Midbrain (tissue), 1 donor: Measurements from ENCODE around the gene POLR3K.
"Not testable (repeated sequence)": the region's sequence is repeated elsewhere in the genome, so short reads cannot be mapped to it uniquely, and the experiment has no call there.

Experiments
- DNase-seq: peaks from one replicate; lab custom pipeline; 2025; lab: John Stamatoyannopoulos, UW

Gene POLR3K

DNA sequence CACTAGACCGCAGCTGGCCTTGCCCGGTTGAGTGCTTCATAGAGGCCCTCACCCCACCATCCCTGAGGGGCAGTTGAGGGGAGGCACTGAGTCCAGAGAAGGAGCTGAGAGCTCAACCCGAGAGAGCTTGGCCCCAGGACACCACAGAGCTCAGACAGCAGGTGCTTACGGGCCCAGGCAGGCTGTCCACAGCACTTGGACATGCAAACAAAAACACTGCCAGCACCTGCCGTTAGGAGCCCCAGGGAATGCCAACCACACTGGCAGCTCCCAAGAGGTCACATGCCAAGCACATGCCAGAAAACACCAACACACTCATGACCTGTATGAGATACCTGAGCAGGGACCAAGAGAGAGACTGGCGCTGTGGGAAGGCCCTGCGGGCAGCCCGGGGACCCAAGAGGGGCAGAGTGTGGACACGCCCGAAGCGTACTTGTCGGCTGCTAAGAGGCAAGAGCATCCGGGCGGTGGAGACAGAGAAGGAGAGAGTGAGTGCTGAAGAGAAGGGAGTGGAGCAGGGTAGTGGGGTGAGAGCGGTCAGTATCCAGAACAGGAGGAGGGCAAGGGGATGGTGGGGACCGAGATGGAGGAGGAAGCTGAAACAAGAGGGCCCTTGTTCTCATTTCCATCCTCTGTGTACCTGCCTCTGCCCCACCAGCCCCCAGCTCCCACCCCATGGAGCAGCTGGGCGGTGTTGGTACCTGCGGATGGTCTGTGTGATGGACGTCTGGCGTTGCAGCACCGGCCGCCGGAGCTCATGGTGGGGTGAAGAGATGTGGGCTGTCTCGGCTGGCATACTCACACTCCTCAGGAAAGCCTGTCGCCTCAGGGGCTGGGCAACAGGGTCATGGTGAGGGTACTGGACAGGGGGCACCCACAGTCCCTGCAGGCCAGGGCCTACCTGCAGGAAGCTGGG is 10.8 kb upstream of the POLR3K start:
- DNase-seq, result no peak

DNA sequence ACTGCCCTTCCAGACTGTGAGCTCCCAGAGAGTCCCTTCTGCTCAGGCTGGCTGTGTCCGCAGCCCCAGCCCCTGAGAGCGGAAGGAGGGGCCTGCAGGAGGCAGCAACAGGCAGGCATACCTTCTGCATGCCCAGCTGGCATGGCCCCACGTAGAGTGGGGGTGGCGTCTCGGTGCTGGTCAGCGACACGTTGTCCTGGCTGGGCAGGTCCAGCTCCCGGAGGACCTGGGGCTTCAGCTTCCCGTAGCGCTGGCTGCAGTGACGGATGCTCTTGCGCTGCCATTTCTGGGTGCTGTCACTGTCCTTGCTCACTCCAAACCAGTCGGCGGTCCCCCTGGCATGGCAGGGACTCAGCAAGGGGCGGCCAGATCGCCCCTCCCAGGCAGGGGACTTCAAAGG is 10.1 kb upstream of the POLR3K start:
- no peak for DNase-seq

DNA sequence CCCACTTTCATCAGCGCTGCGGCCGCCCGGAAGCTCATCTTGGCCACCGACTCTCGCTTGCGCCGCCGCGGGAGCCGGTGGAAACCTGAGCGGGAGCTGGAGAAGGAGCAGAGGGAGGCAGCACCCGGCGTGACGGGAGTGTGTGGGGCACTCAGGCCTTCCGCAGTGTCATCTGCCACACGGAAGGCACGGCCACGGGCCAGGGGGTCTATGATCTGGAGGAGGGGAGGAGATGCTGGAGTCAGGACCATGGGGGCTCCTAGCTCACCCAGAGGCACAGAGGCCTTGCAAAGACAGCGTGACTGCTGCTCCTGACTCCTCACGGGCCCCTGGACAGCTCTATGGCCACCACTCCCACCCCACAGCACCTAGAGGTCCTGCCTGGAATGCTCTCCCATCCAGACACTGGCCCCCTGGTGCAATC is 9.6 kb upstream of the POLR3K start:
- no peak for DNase-seq

DNA sequence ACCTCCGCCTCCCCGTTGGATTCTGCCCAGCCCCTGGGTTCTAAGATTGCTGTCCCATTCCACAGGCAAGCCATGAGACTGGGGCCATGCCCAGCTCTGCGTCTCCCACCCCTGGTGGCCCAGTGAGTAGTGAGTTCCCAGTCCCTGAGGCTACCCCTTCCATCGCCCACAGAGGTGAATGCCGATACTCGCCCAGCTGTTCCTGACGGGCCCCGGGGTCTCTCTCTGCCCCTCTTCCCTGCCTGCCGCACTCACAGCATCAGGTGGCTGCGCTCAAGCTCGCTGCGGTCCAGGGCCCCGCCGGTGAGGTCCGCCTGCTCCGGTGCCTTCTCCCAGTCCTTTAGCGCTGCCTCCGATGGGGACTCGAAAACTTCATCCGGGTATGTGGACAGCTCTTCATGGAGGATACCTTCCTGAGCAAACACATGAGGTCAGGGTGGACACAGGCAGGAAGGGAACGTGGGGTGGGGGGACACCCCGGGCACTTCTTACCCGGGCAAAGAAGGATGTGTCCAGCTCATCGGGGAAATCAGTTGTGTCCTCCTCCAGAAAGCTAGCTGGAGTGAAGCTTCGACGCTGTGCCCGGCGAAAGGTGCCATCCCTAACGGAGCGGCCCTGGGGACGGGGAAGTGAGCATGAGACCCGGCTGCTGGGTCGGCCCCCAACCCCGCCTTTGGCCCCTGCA is 9.0 kb upstream of the POLR3K start:
- no peak for DNase-seq

DNA sequence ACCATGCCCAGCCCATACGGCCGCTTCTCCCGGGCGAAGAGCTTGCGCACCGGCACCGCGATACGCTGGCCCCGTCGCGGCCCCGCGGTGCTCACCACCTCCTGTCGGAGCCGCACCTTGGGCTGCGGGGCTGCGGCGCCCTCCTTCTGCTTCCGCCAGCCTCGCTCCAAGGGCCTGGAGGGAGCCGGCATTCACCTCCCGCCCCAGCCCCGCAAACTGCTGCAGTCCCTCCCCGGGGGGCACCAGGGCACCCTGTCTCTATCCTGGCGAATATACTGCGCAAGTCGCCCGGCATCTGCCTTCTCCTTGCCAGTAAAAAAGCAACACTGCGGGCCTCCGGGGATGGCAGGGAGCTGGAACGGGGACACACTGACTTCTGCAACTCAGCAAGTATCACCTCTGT is 8.5 kb upstream of the POLR3K start:
- DNase-seq, result no peak

DNA sequence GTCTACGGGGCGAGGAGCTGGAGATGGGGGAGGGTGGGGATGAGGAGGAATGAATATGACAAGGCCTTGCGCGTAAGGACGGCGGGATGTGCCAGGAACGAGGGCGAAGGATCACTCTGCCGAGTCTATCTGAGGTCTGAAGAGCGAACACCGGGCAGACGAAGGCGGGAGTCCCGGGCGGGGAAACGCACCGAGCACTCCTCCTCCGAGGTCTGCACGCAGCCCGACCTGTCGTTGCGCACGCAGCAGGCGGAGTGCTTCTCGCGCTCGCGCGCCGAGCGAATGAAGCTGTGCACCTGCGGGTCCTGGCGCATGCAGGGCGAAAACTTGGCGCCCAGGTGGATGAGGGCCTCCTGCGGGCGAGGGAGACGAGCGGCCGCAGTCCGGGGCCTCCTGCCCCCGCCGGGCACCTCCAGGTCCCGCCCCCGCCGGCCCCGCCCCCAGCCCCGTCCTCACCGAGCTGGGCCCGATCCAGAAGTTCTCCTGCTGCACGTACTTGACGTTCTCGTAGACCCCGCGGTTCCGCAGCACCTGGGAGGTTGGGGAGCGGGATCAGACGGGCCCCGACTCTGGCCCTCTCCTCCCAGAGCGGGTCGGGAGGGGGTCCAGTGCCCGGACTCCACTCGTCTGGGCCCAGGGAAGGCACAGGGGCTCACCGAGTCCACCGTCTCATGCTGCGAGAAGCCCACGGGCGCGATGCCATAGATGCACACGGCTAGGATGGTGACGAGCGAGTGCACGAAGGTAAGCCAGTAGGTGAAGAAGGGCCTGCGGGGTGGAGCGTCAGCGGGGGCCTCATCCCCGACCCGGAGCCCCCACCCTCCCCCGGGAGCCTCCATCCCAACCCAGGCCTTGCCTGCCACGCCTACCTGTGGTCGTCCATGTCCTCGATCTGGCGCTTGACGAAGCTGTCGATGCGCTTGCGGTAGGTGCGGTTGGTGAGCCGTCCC is 7.8 kb upstream of the POLR3K start:
- DNase-seq, result no peak

DNA sequence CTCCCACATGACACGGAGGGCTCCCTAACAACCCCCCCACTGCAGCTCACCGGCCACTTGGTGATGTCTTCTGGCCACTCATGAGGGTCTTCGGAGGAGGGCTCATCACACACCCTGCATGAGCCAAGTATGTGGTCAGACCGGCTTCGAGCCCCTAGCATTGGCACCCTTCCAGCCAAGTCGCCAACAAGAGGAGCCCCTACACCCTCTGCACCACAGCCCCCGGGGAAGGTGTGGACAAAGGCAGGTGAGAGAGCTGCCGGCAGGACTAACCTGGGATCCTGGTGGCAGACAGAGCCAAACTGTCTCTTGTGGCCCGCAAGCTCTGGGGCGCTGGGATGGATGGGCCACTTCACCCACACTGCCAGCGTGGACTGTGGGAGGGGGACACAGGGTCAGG is 6.8 kb upstream of the POLR3K start:
- DNase-seq, result no peak

DNA sequence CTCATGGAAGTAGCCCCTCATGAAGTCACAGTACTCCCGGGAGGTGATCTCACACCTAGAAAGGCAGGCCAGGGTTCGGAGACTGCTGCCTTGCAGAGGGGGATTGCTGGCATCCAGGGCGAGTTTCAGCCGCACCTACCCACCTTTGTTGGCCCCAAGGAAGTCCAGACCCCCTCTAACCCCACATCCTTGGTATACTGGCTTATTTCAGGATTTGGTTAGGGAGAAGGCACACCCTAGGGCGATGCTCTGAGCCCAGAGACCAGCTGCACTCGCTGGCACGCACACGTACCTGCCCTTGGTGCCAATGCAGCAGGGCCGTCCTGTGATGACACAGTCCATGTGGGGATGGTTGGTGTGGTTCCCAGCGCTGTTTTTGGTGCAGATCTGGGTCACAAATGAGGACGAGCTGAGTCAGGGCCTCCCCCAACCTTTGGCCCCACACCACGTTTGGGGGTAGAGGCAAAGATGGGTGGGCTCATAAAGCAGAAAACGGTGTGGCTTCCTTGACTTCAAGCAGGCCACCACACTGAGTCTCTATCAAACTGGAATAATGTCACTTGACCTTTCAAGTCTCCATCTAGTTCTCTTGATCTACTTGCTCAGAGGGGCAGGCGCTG is 6.1 kb upstream of the POLR3K start:
- no peak for DNase-seq

DNA sequence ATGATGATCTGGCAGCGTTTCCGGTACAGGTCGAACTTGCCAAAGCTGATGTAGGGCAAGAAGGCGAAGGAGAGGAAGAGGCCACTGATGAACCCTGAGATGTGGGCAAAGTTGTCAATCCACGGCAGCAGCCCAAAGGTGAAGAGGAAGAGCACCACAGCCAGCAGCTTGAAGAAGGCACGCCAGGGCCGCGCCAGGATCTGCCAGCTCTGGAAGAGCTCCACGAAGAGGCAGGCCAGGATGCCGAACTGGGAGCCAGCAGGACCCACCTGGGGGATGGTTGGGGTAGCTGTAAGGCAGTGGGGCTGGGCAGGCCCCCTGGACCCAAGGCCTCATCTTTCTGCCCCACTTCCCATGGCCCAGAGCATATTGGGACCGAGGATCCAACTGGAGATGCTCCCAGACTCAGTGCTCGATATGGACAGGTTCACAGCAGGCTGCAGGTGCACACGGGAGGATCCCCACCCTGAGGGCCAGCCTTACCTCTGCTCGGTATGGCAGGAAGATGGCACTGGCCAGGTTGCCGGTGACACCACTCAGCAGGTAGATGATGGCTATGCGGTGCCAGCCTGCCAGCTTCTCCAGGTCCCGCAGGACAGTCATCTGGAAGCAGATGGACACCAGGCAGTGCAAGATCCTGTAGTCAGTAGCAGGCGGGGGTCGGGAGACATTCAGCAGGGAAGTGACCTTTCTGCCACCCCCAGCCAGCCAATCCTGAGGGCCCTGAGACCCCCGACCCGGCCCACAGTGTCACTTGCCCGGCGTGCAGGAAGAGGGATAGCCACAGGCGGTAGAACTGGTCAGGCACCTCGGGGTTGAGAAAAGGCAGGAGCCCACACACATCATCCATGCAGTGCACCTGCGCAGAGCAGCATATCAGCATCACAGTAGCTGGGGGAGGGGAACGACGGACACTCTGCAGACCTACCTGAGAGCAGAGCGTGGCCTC is 5.4 kb upstream of the POLR3K start:
- no peak for DNase-seq

DNA sequence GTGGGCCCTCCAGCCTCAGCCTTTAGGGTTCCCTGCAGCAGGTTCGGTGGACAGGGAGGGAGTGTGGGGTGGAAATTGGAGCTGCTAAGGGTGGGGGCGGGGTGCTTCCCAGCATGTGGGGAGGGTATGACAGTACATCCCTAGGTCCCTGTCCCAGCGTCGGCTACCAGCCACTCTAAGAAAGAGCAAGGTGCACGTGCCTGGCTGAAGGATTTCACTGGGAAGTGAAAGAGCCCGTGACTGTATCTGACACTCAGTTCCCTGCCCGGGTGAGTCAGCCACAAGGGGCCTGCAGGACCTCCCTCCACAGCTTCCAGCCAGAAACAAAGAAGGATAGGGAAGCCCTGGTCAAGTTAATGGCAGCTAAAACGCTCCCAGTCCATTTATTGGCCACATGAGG is 4.3 kb upstream of the POLR3K start:
- no peak for DNase-seq

DNA sequence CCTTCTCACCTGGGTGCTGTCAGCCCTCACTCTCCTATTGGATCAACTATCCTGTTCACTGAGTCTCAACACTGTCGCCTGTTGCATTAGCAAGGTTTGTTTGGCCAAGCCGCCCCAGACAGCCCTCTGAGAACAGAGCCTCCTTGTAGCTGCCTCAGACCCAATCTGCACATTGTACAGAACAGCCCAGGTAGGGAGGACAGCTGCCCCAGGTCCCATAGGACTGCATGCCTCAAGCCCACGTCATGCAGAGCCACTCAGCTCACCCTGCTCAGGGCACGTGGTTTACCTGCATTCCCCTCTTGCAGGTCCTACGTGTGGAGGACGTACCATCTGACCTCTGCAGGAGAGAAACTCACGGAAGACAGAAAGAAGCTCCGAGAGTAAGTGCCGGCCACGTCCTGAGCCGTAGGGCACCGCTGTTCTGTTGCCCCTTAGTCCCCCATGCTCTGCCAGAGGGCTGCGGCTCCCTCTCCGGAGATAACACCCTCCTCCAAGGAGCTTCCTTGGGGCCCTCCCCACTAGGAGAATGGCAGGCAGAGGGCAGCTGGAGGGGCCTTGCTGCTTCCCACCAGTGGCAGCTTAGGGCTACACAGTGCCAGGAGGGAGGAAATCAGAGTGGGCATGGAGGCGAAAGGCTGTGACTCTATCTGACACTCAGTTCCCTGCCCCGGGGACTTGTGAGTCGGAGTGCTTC is 3.0 kb upstream of the POLR3K start:
- no peak for DNase-seq

DNA sequence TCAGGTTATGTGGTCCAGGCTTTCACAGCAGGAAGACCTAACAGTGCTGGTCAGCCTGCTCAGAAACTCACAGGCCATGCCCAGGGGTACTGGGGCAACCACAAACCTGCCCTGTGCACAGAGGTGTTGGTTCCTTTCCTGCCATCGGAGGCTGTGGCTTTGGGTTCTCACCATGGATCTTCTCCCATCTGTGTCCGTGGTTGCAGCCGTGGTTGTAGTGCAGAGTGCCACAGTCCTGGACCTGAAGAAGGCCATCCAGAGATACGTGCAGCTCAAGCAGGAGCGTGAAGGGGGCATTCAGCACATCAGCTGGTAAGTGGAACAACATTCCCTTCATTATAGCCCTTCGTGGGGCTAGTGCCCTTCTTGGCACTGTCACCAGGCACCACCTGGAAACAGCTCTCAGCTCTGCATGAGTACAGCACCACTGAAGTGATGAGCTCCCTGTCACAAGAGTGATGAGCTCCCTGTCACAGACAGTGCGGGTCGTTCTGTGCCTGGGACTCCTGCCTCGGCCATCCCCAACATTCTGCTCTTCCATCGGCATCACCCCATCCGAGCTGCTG is 2.2 kb upstream of the POLR3K start:
- DNase-seq, result no peak

DNA sequence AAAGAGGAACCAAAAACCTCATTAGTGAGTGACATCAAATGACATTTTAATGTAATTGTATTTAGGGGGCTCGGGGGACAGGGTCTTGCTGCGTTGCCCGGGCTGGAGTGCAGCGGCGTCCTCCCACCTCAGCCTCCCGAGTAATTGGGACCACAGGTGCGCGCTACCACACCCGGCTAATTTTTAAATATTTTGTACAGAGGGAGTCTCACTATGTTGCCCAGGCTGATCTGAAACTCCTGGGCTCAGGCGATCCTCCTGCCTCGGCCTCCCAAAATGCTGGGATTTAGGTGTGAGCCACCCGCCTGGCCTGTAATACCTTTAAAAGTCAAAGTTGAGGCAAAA is 801 bp upstream of the POLR3K start:
- DNase-seq, result no peak

DNA sequence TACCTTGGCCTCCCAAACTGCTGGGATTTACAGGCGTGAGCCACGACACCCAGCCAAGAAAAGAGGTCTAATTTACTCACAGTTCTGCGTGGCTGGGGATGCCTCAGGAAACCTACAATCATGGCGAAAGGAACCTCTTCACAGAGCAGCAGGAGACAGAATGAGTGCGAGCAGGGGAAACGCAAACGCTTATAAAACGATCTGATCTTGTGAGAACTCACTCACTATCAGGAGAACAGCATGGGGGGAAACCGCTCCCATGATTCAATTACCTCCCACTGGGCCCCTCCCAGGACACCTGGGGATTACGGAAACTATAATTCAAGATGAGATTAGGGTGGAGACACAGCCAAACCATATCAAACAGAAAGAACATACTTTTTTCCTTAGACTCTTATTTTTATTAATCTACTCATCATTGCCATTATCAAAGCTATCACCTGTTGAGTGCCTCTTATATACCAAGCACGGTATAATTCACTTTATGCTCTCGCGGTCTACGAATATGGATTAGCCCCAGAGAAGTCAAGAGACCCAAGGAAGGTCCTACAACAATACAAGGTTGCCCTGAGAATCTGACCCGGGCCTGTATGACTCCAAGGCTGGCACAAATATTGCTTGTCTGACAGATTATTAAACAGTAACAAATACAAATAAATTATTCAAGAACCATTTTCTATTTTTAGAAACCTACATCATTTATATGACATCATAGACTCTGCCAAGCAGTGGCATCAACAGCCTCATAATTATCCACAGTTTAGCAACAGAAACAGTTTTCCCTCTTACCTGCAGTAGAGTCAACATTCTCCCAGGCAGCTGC is 2.4 kb downstream of the POLR3K start:
- DNase-seq, result no peak

DNA sequence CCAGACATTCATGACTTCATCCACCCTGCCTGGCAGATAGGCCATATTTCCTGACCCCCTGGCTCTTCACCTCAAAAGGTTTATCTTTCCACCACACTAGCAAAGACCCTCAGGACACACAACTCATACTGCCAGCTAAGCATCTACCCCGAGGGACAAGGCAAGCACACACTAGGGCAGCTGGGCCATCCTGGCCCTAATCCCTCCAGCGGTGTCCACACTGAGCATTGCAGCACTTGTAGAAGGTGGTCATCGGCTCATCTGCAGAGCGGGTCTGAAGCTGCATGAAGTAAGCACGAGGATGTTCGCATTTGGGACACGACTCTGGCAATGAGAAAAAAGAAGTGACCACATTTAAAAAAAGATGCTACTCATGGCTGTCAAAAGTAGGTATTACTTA is 6.2 kb downstream of the POLR3K start:
- no peak for DNase-seq

DNA sequence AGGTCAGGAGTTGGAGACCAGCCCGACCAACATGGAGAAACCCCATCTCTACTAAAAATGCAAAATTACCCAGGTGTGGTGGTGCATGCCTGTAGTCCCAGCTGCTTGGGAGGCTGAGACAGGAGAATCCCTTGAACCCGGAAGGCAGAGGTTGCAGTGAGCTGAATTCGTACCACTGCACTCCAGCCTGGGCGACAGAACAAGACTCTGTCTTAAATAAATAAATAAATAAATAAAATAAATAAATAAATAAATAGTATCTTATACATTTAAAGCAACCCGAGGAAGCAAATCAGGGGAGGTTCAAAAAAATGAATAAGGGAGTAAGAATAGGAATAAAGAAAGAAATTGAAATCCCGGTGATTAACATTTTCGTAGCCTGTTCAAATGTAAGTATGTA is 6.9 kb downstream of the POLR3K start:
- not testable (repeated sequence) for DNase-seq

DNA sequence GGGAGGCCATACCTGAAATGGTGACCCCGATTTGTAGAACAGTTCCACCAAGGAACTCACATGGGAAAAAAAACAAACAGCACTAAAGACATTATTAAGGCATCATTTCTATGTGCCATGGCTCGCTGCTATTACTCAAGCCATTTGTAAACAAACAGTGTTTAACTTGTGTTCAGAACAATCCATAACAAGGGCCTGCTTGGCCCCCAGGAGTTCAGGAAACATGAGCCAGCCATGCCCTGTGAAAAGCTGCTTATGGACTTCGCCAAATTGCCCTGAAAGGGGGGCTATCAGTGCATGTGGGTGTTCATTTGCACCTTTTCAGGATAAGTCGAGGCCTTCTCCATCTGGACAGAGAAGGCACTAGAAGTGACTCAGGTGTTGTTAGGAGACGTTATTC is 8.0 kb downstream of the POLR3K start:
- DNase-seq, result no peak

DNA sequence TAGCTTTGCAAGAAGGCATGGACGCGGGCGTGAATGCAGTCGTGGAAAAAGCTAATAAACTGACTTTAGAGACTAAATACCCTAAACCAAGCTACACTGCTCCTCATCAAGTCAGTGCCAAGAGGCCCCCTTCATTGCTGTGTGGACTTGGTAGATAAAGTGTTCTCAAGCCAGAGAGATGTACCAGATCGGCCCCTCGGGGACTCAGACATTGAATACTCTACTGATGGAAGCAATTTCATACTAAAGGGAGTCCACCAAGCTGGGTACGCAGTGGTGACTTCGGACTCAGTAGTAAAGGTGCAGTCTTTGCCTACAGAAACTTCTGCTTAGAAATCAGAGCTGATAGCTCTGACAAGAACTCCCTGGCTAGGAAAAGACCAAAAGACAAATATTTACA is 8.8 kb downstream of the POLR3K start:
- DNase-seq, result no peak

DNA sequence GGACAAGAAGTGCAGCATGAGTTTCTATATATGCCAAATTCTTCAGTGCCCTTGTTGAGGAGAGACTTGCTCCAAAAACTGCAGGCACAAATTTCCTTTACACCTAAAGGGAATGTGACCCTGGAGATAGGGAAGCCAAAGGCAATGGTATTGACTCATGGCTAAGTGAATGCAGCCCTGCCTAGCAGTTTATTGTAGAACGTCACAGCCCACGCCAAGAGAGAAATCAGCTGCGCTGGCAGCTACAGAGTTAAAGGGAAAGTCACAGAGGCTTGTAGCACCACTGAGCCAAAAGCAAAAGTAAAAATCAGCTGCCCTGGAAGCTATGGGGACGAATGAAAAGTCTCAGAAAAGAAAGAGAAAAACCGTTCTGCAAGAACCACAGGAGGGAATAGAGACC is 10.1 kb downstream of the POLR3K start:
- DNase-seq, result no peak
